ENCODE results near the gene DNAJB1.

Gene DNAJB1

DNA sequence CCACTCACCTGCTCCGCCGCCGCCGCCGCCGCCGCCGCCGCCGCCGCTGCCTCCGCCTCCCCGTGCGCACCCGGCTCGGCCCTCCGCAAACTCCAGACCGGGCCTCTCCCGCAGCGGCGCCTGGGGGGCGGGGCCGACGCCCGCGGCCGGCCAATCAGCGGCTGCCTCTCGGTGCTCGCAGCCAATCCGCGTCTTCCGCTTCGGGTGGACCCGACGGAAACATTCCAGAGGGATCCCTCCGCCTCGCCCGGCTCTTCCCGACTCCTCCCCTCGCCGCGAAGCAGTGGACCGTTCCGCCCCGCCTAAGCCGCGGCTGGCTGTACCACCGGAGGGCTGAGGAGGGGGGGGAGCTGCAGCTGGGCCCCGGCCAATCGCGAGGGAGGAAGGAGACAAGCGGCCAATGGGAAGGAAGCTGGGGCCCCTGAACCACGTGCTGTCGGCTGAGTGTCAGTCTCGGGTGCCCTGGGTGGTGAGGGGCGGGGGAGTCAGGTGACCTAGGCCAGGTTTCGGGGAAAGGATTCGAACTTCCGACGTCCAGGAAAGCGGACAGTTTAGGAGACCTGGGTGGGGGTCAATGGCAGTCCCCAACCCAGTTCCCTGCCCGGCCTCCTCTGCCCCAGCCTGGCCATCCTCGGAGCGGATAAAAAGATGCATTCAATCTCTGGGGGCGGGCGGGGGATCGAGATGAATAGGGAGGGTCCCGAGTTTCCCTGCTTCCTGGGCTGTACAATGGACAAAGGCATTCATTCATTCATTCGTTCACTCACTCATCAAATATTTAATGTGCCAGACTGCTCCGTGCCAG is 22.0 kb downstream of the DNAJB1 start, which contains the start of gene GIPC1:
GIPC1 (minus strand) TSS at position 99 of the 805 bp plus-strand sequence. CDS start 13,151 bp downstream, outside the sequence.
- DNase-seq (ENCODE audit: low spot score): peak; percentile 99

DNA sequence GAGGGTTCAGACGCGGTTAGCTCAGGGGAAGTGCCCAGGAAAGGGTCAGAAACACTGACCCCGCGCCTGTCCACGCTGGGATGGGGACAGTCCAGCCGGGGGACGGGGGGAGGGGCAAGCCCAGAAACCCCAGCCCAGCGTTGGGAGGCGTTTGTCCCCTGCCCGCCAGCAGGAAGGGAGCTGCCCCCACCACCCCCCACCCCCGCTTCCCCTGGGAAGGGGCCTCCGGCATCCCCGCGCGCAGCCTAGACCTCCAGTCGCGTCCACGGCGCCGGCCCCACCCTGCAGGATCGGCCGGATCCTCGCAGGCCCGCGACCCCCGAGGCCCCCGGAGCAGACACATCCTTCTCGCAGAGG is 22.5 kb downstream of the DNAJB1 start:
- DNase-seq (ENCODE audit: low spot score): no peak

DNA sequence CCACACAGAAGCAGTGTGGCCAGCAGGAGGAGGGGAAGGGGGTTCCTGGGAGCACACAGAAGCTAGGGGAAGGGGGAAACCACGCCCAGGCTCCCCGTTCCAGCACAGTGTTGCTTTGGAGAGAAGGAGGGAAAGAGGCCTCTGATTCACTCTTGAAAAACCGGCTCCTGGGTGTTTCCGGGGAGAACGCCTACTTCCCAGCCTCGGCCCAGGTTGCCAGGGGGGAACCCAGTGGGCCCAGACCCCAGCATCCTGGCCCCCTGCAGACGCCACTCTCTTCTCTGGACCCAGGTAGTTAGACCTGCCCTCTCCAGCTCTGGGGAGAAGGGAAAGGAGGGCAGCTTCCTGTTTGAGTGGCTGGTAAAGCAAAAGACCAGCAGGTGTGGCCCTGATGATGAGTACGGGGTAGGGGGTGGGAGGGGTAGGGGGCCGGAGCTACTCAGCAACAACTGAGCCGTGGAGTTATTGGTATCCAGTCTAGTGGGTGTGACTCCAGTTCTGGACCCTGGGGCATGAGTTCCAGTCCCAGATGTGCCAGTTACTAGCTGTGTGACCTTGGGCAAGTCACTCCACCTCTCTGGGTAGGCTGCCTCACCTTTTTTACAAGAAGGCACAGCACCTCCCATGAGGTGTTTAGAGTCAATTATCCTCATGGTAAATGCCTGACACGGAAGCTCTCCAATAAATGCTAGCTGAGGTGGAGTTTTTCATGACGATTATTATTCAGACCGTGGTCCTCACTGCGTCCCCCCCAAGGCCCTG is 23.1 kb downstream of the DNAJB1 start:
- no peak for DNase-seq (ENCODE audit: low spot score)

DNA sequence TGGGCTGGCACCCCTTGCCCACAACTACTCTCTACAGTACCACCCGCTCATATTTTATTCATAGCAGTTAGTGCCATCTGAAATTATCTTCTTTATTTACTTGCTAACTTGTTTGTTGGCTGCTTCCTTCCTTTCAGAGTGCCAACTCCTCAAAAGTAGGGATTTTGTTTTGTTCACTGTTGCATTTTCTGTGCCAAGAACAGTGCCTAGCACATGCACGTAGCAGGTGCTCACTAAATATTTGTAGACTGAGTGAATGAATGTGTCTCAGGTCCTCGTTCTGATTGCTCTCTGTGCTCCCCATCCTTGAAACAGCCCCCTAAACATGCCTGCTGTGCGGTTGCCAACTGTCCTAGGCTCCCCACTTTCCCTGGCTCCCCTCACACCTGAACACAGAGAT is 23.8 kb downstream of the DNAJB1 start:
- DNase-seq (ENCODE audit: low spot score): no peak

DNA sequence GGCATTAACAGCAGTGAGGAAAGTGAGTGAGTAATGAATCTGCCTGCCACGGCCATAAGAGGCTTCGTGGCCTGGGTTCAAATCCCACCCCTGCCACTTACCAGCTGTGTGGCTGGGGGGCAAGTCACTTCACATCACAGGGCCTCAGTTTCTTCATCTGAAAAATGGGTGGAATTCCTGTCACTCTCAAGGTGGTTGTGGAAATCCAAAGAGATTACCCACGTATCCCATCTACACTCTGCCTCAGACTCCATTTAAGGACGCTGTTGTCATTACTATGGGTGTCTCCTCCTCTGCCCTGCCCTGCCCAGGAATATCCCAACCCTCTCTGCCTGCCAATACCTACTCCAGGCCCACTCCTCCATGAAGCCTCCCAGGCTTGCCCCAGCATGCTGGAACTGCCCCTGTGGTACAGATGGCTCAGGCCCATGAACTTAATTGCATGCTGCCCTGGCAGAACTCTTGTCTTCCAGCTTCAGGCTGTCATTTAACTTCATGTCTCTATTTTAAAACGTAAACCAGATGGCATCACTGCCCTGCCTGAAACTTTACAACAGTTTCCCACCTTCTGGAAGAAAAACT is 25.4 kb downstream of the DNAJB1 start:
- DNase-seq (ENCODE audit: low spot score): no peak

DNA sequence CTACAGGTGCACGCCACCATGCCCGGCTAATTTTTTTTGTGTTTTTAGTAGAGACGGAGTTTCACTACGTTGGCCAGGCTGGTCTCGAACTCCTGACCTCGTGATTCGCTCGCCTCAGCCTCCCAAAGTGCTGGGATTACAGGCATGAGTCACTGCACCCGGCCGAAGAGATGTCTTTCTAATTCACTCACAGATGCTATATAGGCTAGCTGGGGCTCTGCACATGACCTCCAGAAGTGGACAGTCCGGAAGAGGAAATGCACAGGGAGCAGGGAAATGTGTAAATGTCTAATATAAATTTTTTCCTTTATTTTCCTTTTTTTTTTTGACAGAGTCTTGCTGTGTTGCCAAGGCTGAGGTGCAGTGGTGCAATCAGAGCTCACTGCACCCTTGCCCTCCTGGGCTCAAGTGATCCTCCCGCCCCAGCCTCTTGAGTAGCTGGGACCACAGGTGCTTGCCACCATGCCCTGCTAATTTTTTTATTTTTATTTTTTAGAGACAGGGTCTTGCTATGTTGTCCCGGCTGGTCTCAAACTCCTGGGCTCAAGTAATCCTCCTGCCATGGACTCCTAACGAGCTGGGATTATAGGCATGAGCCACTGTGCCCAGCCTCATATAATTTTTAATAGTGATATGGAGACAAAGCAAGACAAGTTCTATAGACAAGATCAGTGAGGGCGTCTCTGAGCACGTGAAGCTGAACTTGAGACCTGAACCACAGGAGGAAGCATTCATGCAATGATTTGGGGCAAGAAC is 30.6 kb downstream of the DNAJB1 start:
- DNase-seq (ENCODE audit: low spot score): no peak

DNA sequence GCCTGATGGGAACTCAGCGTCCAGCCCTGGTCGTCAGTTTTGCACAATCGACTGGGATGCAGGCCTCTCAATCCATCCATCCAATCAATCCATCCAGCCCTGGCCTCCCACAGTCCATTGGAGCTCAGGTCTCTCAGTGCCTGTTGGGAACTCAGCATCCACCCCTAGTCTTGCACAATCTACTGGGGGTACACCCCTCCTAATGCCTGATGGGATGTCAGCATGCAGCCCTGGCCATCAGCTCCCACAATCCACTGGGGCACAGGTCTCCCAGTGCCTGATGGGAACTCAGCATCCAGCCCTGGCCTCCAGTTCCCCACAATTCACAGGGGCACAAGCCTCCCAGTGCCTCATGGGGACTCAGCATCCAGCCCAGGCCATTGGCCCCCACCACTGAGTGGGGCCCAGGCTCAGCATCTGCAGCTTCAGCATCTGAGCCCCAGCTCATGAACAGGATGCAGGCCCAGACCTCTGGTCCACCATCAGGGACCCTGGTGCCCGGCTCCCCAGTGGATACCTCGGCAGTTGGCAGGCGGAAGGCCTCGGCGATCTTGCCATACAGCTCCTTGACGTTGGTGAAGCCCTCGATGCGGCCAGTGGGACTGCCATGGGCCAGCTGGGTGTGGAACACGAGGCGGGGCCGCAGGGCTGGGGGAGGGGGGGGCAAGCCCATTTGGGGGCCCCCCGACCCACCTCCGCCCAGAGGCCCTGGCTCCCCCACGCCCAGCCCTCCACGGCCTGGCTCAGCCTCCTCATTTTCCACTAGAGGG is 35.8 kb downstream of the DNAJB1 start:
- no peak for DNase-seq (ENCODE audit: low spot score)

DNA sequence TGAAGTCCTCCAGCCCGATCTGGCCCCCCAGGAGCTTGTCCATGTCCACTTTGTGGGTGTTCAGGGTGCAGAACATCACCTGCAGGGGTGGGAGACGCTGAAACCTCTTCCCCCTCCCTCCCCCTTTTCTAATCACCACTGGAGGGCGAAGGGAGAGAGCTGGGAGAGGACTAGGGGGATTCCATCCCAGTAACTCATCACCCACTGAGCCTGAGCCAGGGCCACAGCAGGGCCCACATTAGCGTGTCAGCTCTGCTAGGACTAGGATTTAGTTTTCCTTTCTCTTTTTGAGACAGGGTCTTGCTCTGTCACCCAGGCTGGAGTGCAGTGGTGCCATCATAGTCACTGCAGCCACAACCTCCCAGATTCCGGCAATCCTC is 37.5 kb downstream of the DNAJB1 start:
- no peak for DNase-seq (ENCODE audit: low spot score)

DNA sequence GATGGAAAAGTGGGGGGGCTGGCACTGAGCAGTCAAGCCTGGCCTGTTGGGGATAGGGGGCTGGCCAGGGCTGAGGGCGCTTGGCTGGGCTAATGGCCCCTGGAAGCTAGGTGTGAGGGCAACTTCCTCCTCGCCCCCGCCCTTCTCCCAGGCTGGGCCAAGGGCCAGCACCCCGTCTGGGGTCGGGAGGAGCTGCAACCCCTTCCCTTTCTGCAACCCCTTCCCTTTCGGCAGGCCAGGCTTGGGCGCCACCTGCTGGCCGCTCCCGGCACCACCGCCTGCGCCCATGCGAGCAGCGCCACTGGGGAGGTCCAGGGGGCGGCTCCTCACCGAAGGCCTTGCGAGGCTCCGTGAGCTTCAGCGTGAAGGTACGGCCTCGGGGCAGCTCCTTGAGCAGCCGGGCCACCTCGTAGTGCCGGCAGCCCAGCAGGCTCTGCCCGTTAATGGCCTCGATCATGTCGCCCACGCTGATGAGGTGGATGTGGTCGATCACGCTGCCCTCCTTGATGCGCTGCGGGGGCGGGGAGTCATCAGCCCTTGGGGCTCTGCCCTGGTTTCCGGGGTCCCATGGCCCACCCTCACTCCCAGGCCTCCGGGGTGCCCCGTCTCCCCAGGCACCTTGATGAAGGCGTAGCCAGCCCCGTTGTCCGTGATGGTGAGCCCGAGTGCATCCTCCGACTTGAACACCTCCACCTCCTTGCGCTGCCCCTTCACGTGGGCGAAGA is 38.1 kb downstream of the DNAJB1 start:
- DNase-seq (ENCODE audit: low spot score): no peak

DNA sequence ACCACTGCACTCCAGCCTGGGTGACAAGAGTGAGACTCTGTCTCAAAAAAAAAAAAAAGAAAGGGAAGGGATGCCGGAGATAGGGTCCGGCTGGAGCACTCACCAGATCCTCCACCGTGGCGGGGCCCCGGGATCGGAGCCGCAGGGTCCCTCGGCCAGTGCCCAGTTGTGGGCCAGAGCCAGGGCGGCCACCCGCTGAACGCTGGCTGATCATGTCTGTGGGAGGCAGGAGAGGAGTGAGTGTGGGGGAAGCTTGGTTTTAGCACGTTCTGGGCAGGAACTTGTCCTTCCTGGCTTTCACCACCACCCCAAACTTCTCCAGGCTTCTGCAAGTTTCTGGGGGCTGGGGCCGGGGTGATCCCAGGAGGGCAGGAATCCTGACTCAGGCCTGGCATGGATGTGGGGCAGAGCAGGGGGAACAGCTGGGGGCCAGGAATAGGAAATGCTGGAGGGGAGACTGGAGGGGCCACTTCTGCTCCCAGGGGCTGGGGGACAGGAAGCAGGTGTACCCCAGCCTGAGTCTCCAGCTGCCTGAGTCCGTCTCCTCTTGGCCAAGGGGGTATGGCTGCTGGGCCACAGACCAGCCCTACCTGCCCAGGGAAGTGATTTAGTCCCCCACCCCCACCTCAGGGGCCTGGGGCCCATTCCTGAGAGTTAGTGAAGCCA is 38.8 kb downstream of the DNAJB1 start:
- no peak for DNase-seq (ENCODE audit: low spot score)

DNA sequence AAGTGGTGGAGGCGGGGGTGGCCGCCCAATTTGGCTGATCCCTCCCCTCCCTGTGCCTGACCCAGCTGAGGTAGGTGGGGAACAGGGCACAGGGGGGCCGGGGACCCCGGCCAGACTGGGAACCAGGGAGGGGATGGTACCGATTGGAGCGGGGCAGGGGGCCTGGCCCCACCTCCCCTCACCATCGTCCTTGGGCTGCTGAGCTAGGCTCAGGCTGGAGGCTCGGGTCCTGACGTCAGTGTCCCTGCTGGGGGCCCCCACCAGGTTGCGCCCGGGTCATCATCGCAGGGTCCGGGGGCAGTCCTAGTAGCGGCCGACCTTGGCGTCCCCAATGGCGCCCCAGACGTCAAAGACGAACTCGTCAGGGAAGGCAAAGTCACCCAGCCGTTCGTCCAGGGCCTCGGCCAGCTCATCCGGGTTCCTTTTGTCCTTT is 40.1 kb downstream of the DNAJB1 start:
- no peak for DNase-seq (ENCODE audit: low spot score)

DNA sequence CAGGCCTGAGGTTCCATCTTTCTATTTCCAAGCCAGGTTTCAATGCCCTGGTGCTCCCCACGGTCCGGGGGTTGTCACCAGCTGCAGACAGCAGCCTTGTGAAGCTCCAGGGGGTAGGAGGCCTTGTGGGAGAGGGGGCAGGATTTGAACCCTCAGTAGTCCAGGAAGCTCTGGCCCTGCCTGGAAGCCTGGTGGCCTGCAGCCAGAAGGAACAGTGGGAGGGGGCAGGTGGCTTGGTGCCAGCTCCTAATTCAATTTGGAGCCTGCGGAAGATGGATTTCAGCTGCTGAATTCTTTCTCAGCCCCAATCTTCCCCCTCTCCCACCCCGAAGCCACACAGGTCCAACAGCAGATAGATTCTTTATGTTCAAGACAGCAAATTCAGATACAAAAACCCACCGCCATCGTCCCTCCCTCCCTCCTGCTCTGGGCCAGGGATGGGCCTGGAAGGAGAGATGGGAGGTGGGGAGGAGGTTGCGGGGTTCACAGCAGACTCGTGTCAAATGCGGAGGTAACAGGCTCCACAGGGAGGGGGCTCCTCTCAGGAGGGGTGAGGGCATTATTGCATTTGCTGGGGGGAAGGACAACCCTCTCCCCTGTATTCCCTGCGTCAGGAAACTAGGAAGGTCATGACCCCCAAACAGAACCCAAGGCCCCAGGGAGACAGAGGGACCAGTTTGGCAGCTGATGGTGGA is 40.6 kb downstream of the DNAJB1 start:
- DNase-seq (ENCODE audit: low spot score): no peak

DNA sequence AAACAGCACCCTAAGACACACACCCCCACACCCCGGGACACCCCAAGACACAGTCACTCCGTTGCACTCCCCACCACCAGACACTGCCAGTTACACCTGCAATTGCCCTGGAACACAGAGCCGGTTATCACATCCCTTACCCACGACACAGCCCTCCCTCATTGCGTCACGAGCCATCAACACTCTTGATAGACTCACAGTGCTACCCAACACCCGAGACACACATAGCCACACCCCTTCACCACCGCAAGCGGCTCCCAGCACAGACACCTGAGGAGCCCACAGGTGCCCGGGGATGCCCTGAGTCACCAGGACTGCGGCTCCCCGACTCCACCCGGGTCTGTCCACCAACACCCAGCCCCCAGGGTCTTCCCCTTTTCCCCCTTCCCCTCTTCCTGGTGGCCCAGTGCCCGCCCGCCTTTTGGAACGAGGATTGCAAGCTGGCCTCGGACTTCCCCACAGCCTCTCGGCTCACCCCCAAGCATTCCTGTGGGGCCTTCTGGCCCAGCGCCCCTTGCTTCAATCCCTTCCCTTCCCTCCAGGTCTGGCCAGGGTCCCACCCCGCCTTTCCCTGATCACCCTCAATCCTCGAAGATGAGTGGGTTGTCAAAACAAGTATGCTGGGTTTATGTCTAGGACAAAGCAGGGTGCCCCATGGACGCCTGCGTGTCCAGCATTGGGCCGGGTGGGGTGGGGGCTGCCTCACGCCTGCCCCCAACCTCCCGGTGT is 41.4 kb downstream of the DNAJB1 start:
- DNase-seq (ENCODE audit: low spot score): no peak

DNA sequence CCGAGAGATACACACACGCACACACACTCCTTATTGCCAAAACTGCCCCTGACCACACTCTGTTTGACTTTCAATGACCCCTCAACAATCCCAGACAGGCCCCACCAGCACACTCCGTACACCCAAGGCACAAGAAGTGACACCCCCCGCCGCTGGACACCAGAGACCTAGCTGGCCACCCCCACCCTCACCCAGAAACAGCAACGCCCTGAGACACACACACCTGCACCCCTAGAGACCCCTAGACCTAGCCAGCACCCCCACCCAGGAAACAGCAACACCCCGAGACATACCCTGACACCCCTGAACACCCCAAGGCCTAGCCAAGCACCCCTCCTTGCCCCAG is 41.9 kb downstream of the DNAJB1 start:
- no peak for DNase-seq (ENCODE audit: low spot score)

DNA sequence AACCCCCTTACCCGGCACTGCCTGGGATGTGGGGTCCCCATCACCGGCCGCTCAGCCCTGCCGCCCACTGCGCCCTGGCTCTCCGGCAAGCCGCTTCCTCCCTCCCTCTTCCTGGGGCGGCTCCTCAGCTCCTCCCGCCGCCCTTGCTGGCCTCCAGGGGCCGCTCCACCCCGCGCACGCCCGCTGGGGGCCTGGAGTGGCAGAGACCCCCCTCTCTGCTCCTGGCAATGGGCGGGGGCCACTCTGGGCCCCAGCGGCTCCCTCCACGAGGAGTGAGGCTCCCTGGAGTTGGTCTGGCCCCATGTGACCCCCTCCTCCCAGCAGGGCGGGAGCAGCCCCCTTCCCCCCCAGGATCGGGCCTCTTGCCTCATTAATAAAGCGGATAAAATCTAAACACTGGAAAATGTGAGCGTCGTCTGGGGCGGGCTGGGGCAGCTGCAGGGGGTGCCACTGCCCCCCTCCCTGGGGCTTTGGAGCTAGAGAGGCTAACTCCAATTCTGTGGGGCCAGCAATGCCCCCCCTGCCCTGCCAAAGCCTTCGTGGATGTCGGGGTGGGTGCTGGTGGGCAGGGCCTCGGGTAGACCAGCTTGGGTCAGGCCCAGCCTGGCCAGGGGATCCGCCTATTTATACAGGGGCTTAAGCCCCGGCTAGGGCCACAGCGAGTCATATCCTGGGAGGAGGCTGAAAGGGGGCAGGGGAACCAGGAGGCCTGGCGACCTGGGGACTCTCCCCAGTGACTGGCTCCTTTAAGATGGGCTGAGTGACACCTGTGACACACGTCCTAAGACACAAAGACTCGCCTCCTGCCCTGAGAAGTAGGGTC is 42.7 kb downstream of the DNAJB1 start, which contains the start of gene PTGER1:
PTGER1 (minus strand) TSS at position 104 of the 823 bp plus-strand sequence. CDS start 1,034 bp downstream, outside the sequence.
- DNase-seq (ENCODE audit: low spot score): no peak

DNA sequence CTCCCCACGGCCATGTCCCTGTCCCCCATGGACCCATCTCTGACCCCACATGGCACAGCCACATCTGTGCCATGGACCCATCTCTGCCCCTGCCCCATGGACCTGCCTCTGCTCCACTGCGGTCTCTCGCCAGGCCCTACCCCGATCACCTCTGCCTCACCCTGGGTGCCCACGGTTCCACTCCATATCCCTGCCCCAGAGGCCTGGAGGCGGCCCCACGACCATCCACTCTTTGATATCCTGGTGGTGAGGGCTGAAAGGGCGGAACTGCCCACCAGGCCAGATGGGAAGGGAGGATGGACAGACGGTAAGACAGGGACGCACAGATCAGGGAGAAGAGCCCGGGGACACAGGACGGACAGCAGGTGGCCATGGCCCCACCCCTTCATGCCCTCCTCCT is 43.4 kb downstream of the DNAJB1 start:
- no peak for DNase-seq (ENCODE audit: low spot score)

DNA sequence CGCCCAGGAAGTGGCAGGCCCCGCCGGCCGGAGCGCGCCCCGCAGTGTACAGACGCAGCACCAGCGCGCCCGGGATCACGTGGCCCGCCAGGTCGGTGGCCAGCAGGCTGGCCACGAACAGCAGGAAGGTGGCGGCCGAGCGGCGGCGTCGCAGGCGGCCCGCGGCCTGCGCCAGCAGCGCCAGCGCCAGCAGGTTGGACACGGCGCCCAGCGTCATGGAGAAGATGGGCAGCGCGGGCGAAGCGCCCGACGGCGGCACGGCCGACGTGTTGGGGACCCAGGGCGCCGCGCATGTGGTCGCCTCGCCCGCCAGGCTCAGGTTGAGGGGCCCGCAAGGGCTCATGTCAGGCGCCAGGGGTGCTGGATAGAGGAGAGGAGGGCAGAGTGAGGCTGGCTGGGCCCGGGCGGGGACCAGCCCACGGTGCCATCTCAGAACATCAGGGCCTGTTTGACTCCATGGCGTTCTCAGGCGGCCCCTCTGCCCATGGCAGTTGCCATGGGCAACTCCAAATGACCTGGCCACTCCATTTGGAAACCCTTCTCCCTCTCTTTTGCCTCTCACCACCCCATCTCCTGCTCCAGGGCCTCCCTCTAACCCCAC is 44.1 kb downstream of the DNAJB1 start:
- no peak for DNase-seq (ENCODE audit: low spot score)
